Neural progenitor cell (in vitro differentiated cells): ENCODE measurements around the gene LRRC1.

Source experiments
- EZH2 ChIP-seq: fragments of 200-600 bp; sonication (generic); IDR thresholded peaks from 2 replicates; pipeline ENCODE4 v1.6.1; 2017; ENCODE audit warnings: antibody characterized with exemption, mild to moderate bottlenecking, moderate library complexity
- EZH2phosphoT487 ChIP-seq: fragments of 200-600 bp; sonication (generic); IDR thresholded peaks from 2 replicates; pipeline ENCODE4 v1.6.1; 2017; ENCODE audit warnings: antibody characterized with exemption
- TF ChIP-seq, protein P1 (sequence below): fragments of 200-600 bp; sonication (generic); IDR thresholded peaks from 2 replicates; pipeline ENCODE4 v1.5.1; 2017; ENCODE audit warnings: antibody characterized with exemption, mild to moderate bottlenecking

- TF ChIP-seq EZH2 (no peak), EZH2phosphoT487 (no peak)
- TF ChIP-seq, protein P1, sequence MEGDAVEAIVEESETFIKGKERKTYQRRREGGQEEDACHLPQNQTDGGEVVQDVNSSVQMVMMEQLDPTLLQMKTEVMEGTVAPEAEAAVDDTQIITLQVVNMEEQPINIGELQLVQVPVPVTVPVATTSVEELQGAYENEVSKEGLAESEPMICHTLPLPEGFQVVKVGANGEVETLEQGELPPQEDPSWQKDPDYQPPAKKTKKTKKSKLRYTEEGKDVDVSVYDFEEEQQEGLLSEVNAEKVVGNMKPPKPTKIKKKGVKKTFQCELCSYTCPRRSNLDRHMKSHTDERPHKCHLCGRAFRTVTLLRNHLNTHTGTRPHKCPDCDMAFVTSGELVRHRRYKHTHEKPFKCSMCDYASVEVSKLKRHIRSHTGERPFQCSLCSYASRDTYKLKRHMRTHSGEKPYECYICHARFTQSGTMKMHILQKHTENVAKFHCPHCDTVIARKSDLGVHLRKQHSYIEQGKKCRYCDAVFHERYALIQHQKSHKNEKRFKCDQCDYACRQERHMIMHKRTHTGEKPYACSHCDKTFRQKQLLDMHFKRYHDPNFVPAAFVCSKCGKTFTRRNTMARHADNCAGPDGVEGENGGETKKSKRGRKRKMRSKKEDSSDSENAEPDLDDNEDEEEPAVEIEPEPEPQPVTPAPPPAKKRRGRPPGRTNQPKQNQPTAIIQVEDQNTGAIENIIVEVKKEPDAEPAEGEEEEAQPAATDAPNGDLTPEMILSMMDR: no peak
These were observed 36.3 kb upstream of the LRRC1 start for GRCh38 chr6:53758496-53758895.
